ENCODE data around the gene ASB18.

- TF ChIP-seq EZH2 (IDR thresholded peaks at IDR 0.05; ENCODE audit: insufficient read depth, poor library complexity, severe bottlenecking) (no peak), EZH2phosphoT487 (IDR thresholded peaks at IDR 0.05; ENCODE audit: insufficient read depth, low read depth) (no peak)
Measured at GRCh38 chr2:236261452-236261851, 2.8 kb downstream of the ASB18 start.

Data from GM23248 (cell line).